ENCODE measurements around the gene LBR.

DNA sequence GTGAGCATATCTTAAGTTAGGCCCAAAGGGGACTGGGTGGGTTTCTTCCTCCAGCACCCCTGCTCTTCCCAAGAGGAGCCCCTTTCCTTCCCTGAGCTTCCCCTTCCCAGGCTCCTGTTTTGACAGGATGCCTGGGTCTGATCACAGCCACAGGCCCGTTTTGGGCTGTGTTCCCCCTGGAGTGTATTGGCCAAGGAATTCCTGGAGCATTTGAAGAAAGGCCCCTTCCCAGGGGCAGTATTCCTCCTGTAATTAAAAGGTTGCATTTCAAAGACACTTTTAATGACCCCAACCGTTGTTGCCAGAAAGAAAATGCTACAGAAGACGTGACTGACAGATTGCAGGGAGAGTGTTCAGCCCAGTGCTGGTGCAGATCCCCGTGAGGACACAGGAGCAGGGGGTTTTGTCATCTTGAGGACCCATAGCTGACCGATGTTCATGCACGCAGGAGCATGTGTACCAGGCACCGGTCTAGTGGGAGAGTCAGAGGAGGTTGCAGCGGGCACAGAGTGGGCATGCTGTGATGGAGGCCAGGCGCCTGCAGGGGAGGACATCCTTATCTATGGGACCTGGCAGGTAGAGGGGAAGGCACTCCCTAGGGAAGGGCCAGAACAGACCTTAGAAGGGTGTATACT, 19.3 kb upstream of the LBR start:
- TF ChIP-seq EZH2 (IDR thresholded peaks at IDR 0.05) = no peak
- TF ChIP-seq POLR2AphosphoS5 (IDR thresholded peaks at IDR 0.05; ENCODE audit: borderline replicate concordance, low read depth, low read length) = no peak
- TF ChIP-seq FOXP2 (optimal IDR thresholded peaks at IDR 0.05; ENCODE audit: control extremely low read depth, extremely low read length, insufficient read depth) = no peak
